Measurements from ENCODE around the gene FBXO24. TPM values are rescaled to one million over a fixed set of nuclear protein-coding genes. Genes with fewer than 3 reads are reported as not detected.

Gene FBXO24
- total and polyA plus RNA-seq, 9 of the 15 experiments (the other 6 are each of a cell fraction or from before 2014, with no cell fraction given) = 0.17 to 0.95 (median 0.50) TPM

- H3K27ac ChIP-seq (ENCODE audit: extremely low read depth, low read depth, low read length) = no peak overlapping the region
- intact Hi-C loops (cut with micrococcal nuclease) = no loop called here
- WGBS (ENCODE audit: insufficient coverage, low coverage, missing lambda C conversion rate) = 97% methylated on average over 16 of the region's 24 CpGs
- ChIA-PET POLR2A (interaction anchor here (0.8 to 3.6 kb wide), 4 partner anchors 9 to 103 kb away, joined by 3 to 27 read pairs (median 4); partner anchors contain the start of genes FBXO24, LRCH4 and PCOLCE), CTCF (ENCODE audit: low intra/inter-chr PET ratio) (no interaction called here)
- peaks cover 83% of the 10 kb centered on the region for H3K36me3 ChIP-seq (ENCODE audit: control insufficient read depth, insufficient read depth, low read length)
- H2AFZ ChIP-seq (ENCODE audit: low read depth, low read length) = no peak overlapping the region
- H3K9ac ChIP-seq (ENCODE audit: insufficient read depth in 1 of 2, low read depth in 2 of 2, low read length in 2 of 2) = peak overlapping the region in 1 of 2 experiments; percentile 66; a peak in 1 of 4 replicates
- DNase-seq (ENCODE audit: extremely low read depth in 1 of 4, low spot score in 3 of 4) = no peak
- in situ Hi-C loops (cut with MboI) = no loop called here
- H3K27me3 ChIP-seq (ENCODE audit: control insufficient read depth in 2 of 2, insufficient read depth in 2 of 2, low read length in 2 of 2) = no peaks in the 10 kb centered on the region
- ATAC-seq = no peak
- peaks cover 0 to 67% of the 10 kb centered on the region in 2 experiments; a peak in 3 of 5 replicates for H3K4me1 ChIP-seq (replicated peaks in 1 of 2; ENCODE audit: control insufficient read depth in 2 of 2, insufficient read depth in 2 of 2, low read length in 2 of 2)
- FAIRE-seq = no peak
- H3K79me2 ChIP-seq (ENCODE audit: control insufficient read depth, insufficient read depth, low read length) = no peaks in the 10 kb centered on the region
- BruUV-seq (replicated peaks) = no TSS peak
- no peaks in the 10 kb centered on the region for H3K9me3 ChIP-seq (replicated peaks; ENCODE audit: control insufficient read depth, insufficient read depth, low read depth, low read length)
- no peaks in the 10 kb centered on the region; the same call in 1 of the 2 replicates for H4K20me1 ChIP-seq (replicated peaks; ENCODE audit: control insufficient read depth, insufficient read depth, low read length)
- no peaks in the 10 kb centered on the region for H3K9me1 ChIP-seq (ENCODE audit: control insufficient read depth, insufficient read depth, low read length)
- H3K4me2 ChIP-seq (ENCODE audit: insufficient read depth, low read length) = no peak overlapping the region
- TF ChIP-seq ZBTB33 (CRISPR knock-in tag; IDR thresholded peaks at IDR 0.05) = 0 out of 2 replicates have a peak, but pooled peaks have one; percentile 24
- no peak for TF ChIP-seq HMGN3 (IDR thresholded peaks at IDR 0.05; ENCODE audit: borderline replicate concordance, extremely low read depth, insufficient read length, low read depth, low read length)
- no peak for TF ChIP-seq THRA (IDR thresholded peaks at IDR 0.05)
- no peak for TF ChIP-seq ZNF212 (CRISPR knock-in tag; IDR thresholded peaks at IDR 0.05)
- no peak for TF ChIP-seq SAFB2 (IDR thresholded peaks at IDR 0.05; ENCODE audit: borderline replicate concordance, low read depth, low read length, severe bottlenecking)
- peak; percentile 43; the same call in 1 of the 2 replicates for TF ChIP-seq RBFOX2 (IDR thresholded peaks at IDR 0.05; ENCODE audit: low read depth, low read length)
- TF ChIP-seq MIER1 (IDR thresholded peaks at IDR 0.05; ENCODE audit: low read depth) = no peak
- no peak for TF ChIP-seq GABPB2 (CRISPR knock-in tag; conservative IDR thresholded peaks at IDR 0.05)
- no peak overlapping the region for H3K4me3 ChIP-seq
Measured at GRCh38 chr7:100577103-100577502, 9.0 kb upstream of the FBXO24 start.
